Testis (tissue), 2 donors: ENCODE data around the gene YBEY.

Source experiments
- CTCF ChIP-seq, 3 experiments: fragments of 450-650 bp in 2 of 3; fragments of 200-600 bp in 1 of 3; sonication (generic) in 1 of 3; IDR thresholded peaks; one replicate each; pipeline ENCODE4 v1.5.1; 2016 to 2019; ENCODE audit warnings: antibody characterized with exemption in 3 of 3, mild to moderate bottlenecking in 2 of 3, moderate library complexity in 1 of 3
- POLR2A ChIP-seq: fragments of 450-650 bp; IDR thresholded peaks from one replicate; pipeline ENCODE4 v1.6.1; 2017; ENCODE audit warnings: antibody characterized with exemption, mild to moderate bottlenecking, moderate library complexity

GRCh38 chr21:46317710-46318463, 31.7 kb downstream of the YBEY start:
- TF ChIP-seq POLR2A, result no peak
- no peak for TF ChIP-seq CTCF (IDR thresholded peaks at IDR 0.05)
